GM19025 (cell line): ENCODE data around the gene STXBP2.
"Not testable (repeated sequence)": the region's sequence is repeated elsewhere in the genome, so short reads cannot be mapped to it uniquely, and the experiment has no call there.

Experiments
- ATAC-seq: cut with Tn5 transposase; IDR thresholded peaks from one replicate; pipeline ENCODE4 v1.9.1; 2021; ENCODE audit warnings: mild to moderate bottlenecking, low read depth, moderate library complexity; ENCODE audit not compliant: unreplicated experiment

STXBP2 gene

DNA sequence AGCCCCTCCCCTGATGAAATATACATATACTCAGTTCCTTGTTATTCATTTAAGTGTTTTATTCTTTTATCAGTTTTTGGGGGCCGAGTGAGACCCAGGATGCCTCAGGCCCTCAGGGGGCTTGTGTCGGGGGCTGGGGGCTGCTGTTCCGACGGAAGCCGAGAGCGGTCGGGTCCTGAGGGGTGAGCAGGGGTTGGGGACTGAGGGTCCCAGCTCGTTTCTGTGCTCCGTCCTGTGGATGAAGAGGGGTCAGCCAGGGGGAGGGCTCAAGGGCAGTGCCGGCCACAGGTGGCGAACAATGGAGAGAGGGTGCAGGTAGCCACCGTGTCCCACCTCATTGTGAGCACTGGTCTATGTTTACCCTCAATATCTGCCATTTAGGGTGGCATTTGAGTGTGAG, 5.3 kb upstream of the STXBP2 start:
- ATAC-seq: no peak

- no peak for ATAC-seq
Measured at GRCh38 chr19:7632340-7633203, 4.3 kb upstream of the STXBP2 start.

- no peak for ATAC-seq
Measured at GRCh38 chr19:7633698-7634097, 3.2 kb upstream of the STXBP2 start, which contains the start of gene PCP2. TSS of gene PCP2 (minus strand) at chr19:7633719. CDS start at chr19:7633457, 262 bp downstream.

- ATAC-seq: no peak
Measured at GRCh38 chr19:7635670-7636069, 1.2 kb upstream of the STXBP2 start.

DNA sequence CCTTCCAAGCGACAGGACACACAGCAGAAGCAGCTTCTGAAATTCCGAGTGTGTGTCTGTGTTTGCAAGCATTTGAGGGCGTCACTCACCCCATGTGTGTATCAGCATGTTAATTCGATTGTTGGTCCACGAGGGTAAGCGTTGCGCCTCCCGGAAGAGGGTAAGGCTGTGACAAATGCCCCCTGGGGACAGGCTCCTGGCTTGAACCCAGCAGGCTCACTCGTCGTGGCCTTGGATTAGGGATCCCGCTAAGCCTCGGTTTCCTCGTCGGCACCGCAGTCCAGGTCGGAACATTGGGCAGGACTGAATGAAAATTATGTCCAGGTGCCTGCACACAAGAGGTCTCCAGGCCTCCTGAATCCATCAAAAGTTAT, 606 bp upstream of the STXBP2 start:
- ATAC-seq: no peak

- no peak for ATAC-seq
Measured at GRCh38 chr19:7637374-7638256, 705 bp downstream of the STXBP2 start.

- ATAC-seq: no peak
Measured at GRCh38 chr19:7638802-7639465, 2.0 kb downstream of the STXBP2 start.

- no peak for ATAC-seq
Measured at GRCh38 chr19:7639863-7640348, 3.0 kb downstream of the STXBP2 start.

DNA sequence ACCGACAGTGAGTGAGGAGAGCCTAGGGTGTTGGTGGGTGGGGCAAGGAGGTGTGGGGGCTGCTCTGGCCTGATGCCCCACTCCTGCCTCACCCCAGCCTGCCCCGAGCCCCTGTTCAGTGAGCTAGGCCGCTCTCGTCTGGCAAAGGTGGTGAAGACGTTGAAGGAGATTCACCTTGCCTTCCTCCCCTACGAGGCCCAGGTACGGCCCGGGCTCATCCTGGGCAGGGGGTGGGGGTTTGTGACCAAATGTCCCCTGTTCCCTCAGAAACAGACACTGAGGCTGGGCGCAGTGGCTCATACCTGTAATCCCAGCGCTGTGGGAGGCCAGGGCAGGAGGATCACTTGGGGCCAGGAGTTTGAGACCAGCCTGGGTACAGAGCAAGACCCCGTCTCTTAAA, 3.9 kb downstream of the STXBP2 start:
- no peak for ATAC-seq

- ATAC-seq: no peak
Measured at GRCh38 chr19:7641290-7642276, 4.7 kb downstream of the STXBP2 start.

DNA sequence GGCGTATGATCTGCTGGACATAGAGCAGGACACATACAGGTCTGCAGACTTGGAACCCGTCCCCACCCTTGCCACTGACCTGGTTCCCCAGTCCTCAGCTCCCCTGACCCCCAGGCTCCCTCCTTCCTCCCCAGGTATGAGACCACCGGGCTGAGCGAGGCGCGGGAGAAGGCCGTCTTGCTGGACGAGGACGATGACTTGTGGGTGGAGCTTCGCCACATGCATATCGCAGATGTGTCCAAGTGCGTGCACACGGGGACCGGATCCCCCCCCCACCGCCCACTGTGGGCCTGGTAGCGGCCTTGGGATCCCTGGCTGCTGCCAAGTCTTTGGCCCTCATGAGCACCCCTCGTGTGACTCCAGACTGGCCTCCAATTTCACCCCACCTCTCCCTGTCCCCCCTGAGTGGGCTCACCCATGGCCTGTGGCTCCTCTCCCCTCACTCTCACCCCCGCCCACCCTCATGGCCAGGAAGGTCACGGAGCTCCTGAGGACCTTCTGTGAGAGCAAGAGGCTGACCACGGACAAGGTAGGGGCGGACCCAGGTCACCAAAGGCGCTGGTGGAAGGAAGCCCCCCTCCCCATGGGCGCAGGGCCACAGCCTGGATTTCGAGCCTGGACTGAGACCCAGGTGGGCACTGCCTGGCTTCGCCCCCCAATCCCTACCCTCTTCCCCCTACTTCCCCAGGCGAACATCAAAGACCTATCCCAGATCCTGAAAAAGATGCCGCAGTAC, 5.6 kb downstream of the STXBP2 start:
- ATAC-seq: no peak

GRCh38 chr19:7643031-7643415, 6.1 kb downstream of the STXBP2 start:
- ATAC-seq: no peak

DNA sequence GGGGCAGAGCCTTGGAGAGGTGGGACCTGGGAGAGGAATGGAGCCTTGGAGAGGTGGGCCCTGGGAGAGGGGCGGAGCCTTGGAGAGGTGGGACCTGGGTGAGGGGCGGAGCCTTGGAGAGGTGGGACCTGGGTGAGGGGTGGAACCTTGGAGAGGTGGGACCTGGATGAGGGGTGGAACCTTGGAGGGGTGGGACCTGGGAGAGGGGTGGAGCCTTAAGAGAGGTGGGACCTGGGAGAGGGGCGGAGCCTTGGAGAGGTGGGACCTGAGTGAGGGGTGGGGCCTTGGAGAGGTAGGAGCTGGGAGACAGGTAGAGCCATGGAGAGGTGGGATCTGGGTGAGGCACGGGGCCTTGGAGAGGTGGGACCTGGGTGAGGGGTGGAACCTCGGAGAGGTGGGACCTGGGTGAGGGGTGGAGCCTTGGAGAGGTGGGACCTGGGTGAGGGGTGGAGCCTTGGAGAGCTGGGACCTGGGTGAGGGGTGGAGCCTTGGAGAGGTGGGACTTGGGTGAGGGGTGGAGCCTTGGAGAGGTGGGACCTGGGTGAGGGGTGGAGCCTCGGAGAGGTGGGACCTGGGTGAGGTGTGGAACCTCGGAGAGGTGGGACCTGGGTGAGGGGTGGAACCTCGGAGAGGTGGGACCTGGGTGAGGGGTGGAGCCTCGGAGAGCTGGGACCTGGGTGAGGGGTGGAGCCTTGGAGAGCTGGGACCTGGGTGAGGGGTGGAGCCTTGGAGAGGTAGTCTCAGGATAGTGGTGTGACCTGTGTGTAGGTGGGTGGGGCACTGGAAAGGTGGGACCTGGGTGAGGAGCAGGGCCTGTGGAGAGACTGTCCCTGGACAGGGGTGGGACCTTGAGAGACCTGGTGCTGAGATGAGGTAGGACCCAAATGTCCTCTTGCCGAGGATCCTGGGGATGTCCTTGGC, 7.0 kb downstream of the STXBP2 start:
- ATAC-seq: not testable (repeated sequence)

GRCh38 chr19:7644550-7644877, 7.6 kb downstream of the STXBP2 start:
- no peak for ATAC-seq

DNA sequence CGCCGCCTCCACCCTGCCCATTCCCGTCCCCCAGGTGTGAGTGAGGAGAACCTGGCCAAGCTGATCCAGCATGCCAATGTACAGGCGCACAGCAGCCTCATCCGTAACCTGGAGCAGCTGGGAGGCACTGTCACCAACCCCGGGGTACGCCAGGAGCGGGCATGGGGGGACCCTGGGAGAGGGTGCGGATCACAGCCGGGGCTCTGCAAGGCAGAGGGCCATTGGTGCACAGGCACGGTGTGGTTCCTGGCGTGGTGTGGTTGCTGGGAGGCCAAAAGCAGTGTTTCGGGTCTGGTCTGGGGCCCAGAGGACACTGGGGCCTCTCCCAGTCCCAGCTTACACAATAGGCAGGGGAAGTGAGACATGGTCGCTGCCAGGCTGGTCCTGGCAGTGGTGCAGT, 8.3 kb downstream of the STXBP2 start:
- ATAC-seq: no peak

DNA sequence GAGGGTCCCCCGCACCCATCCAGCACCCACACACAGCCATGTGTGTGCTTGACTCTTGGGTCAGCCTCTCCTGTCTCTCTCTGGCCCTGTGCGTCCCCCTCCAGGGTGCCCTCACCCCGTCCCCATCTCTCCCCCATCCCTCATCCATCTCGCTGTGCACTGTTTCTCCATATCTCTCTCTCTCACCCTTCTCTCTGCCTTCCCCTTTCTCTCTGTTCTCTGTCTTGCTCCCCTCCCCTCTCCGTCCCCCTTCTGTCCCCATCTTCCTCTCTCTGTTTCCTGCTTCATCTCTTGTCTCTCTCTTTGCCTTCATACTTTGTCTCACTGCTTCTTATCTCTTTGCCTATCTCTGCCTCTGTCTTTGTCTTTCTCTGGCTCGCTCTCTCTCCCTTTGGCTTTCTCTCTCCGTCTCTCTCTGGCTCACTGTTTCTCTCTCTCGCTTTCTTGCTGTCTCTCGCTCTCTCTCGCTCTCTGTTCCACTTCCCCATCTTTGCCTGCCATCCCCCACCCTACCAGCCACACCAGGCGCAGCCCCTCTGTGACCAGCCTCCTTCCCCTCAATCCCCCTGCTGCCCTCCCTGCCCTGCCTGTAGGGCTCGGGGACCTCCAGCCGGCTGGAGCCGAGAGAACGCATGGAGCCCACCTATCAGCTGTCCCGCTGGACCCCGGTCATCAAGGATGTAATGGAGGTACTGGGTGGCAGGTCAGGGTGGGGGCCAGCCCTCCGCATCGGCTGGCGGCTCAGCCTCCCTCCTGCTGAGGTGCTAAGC, 8.9 kb downstream of the STXBP2 start:
- no peak for ATAC-seq

- no peak for ATAC-seq
Measured at GRCh38 chr19:7646426-7646700, 9.5 kb downstream of the STXBP2 start.

GRCh38 chr19:7647156-7647555, 10.2 kb downstream of the STXBP2 start:
- ATAC-seq: no peak
